ENCODE results near the gene C11orf71.

- TF ChIP-seq CTCF (IDR thresholded peaks at IDR 0.05) (no peak), POLR2A (IDR thresholded peaks at IDR 0.05) (no peak)
Measured at GRCh38 chr11:114440971-114441763, 40.9 kb upstream of the C11orf71 start.

All from suprapubic skin (tissue), 3 donors.